K562 (cell line): ENCODE measurements around the gene NUP35. TPM values are rescaled to one million over a fixed set of nuclear protein-coding genes. Genes with fewer than 3 reads are reported as not detected.

ENCODE experiments used
- ADNP ChIP-seq: fragments of 200-800 bp; sonication (Bioruptor generic); IDR thresholded peaks from 2 replicates; pipeline ENCODE4 v1.6.1; 2016; ENCODE audit warnings: missing genetic modification characterization, missing compliant biosample characterization
- ARID1B ChIP-seq: fragments of 450-650 bp; IDR thresholded peaks from 2 replicates; pipeline ENCODE4 v1.6.1; 2016; ENCODE audit warnings: antibody characterized with exemption, mild to moderate bottlenecking, inconsistent platforms
- BCOR ChIP-seq: fragments of 450-650 bp; IDR thresholded peaks from 2 replicates; pipeline ENCODE4 v1.6.1; 2016
- CBX1 ChIP-seq: sonication (generic); IDR thresholded peaks from 2 replicates; pipeline ENCODE4 v1.6.1; 2016; ENCODE audit warnings: antibody characterized with exemption, low read depth, mild to moderate bottlenecking
- CCNT2 ChIP-seq: IDR thresholded peaks from 2 replicates; pipeline ENCODE4 v1.6.1; 2011; ENCODE audit warnings: borderline replicate concordance, low read depth, mild to moderate bottlenecking, moderate library complexity, mixed read lengths, low read length; ENCODE audit not compliant: insufficient read length; ENCODE audit errors: extremely low read depth
- CREM ChIP-seq: IDR thresholded peaks from 2 replicates; pipeline ENCODE4 v1.6.1; 2014; ENCODE audit warnings: antibody characterized with exemption, low read depth
- CTBP1 ChIP-seq: fragments of 450-650 bp; IDR thresholded peaks from 2 replicates; pipeline ENCODE4 v1.6.1; 2016; ENCODE audit warnings: borderline replicate concordance
- E2F3 ChIP-seq: fragments of 250-450 bp; sonication (Bioruptor Pico); IDR thresholded peaks from 2 replicates; pipeline ENCODE4 v1.4.0; 2020; ENCODE audit warnings: mild to moderate bottlenecking
- HCFC1 ChIP-seq: IDR thresholded peaks from 2 replicates; pipeline ENCODE4 v1.6.1; 2012; ENCODE audit warnings: low read depth, low read length, improper control_type of control experiment
- MEIS2 ChIP-seq: fragments of 450-650 bp; IDR thresholded peaks from 2 replicates; pipeline ENCODE4 v1.6.1; 2014; ENCODE audit warnings: mild to moderate bottlenecking; ENCODE audit not compliant: partially characterized antibody
- NFE2L1 ChIP-seq: fragments of 450-650 bp; IDR thresholded peaks from 2 replicates; pipeline ENCODE4 v1.6.1; 2016; ENCODE audit warnings: missing genetic modification characterization, low read depth, mild to moderate bottlenecking, missing compliant biosample characterization, moderate library complexity, borderline replicate concordance
- NFRKB ChIP-seq: fragments of 450-650 bp; IDR thresholded peaks from 2 replicates; pipeline ENCODE4 v1.6.1; 2016; ENCODE audit warnings: low read depth
- POLR2A ChIP-seq: fragments of 450-650 bp; conservative IDR thresholded peaks from 2 replicates; pipeline ENCODE4 v1.6.1; 2016
- PRDM10 ChIP-seq: fragments of 450-650 bp; IDR thresholded peaks from 2 replicates; pipeline ENCODE4 v1.6.1; 2018; ENCODE audit not compliant: partially characterized antibody
- SMC3 ChIP-seq: conservative IDR thresholded peaks from 2 replicates; pipeline ENCODE4 v1.6.1; 2011; ENCODE audit warnings: low read depth, low read length, improper control_type of control experiment; ENCODE audit not compliant: insufficient read depth
- SNRNP70 ChIP-seq: fragments of 200-400 bp; formaldehyde crosslinking; optimal IDR thresholded peaks from 2 replicates; pipeline ENCODE3; 2017; ENCODE audit warnings: low read depth, low read length
- SUPT5H ChIP-seq: fragments of 450-650 bp; IDR thresholded peaks from 2 replicates; pipeline ENCODE4 v1.6.1; 2016
- ZNF274 ChIP-seq: IDR thresholded peaks from 2 replicates; pipeline ENCODE4 v1.6.1; 2011; ENCODE audit warnings: low read depth, mild to moderate bottlenecking, low read length, moderate library complexity, borderline replicate concordance
- ZNF280B ChIP-seq: fragments of 250-450 bp; sonication (Bioruptor Pico); IDR thresholded peaks from 2 replicates; pipeline ENCODE4 v1.5.1; 2021; ENCODE audit warnings: mild to moderate bottlenecking
- ZNF57 ChIP-seq: fragments of 450-650 bp; formaldehyde crosslinking; IDR thresholded peaks from 2 replicates; pipeline ENCODE4 v1.4.0; 2020; ENCODE audit warnings: mild to moderate bottlenecking, moderate library complexity
- polyA plus RNA-seq, 8 experiments: library from polyadenylated mRNA; depleted of rRNA in 4 of 8; stranded (reverse) in 5 of 8; unstranded in 3 of 8; fragments of >200 nt; fragmentation: Nextera tagmentation in 2 of 8; fragmentation: Illumina TruSeq in 1 of 8; extraction: Ambion mirVana in 2 of 8; extraction: Trizol in 1 of 8; gene quantifications; 2 replicates each; pipeline versions ENCODE4 v1.2.1 to v1.2.3, GENCODE V29; 2011 to 2014; ENCODE audit warnings: inconsistent platforms in 1 of 8, missing spikeins in 1 of 8
- total RNA-seq, 7 experiments: library from RNA; depleted of rRNA in 6 of 7; stranded (reverse); fragments of >200 nt in 6 of 7; fragmentation: Illumina TruSeq in 2 of 7; extraction: Trizol in 2 of 7; gene quantifications; 2 replicates each; pipeline versions ENCODE4 v1.2.1 to v1.2.3, GENCODE V29; 2011 to 2021; ENCODE audit warnings: low replicate concordance in 1 of 7
- TF ChIP-seq, protein P1 (sequence below): IDR thresholded peaks from 3 replicates; pipeline ENCODE4 v1.6.1; 2011; ENCODE audit warnings: borderline replicate concordance, mild to moderate bottlenecking; ENCODE audit not compliant: insufficient read length, insufficient read depth
- TF ChIP-seq, protein P2 (sequence below): fragments of 250-450 bp; sonication (Bioruptor Pico); IDR thresholded peaks from 2 replicates; pipeline ENCODE4 v1.8.0; 2022; ENCODE audit warnings: inconsistent platforms, mild to moderate bottlenecking, moderate library complexity, borderline replicate concordance
- TF ChIP-seq, protein P3 (sequence below): sonication (generic); formaldehyde crosslinking; IDR thresholded peaks from 2 replicates; pipeline ENCODE4 v1.9.0; 2022; ENCODE audit warnings: mild to moderate bottlenecking, missing genetic modification reagents

Gene NUP35
- total and polyA plus RNA-seq, 9 of the 15 experiments (the other 6 are each of a cell fraction or from before 2014, with no cell fraction given) = 24.5 to 78.2 (median 51.1) TPM

DNA sequence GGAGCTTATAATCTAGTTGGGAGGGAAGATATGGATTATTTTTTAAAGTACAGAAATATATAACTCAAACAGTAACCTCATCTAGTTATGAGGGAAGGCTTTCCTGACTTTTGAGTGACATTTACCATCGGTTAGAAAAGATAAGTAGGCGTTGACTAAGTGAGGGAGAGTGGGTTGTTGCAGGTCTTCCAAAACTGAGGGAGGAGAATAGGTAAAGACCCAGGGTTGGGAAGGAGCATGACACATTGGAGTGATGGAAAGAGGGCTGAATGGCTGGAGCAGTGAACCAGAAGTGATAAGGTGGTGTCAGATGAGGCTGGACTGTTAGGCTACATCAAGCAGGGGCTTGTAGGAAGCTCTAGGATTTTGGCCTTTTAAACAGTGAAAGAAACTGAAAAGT, 10.6 kb upstream of the NUP35 start (continued):
- TF ChIP-seq, protein P1, sequence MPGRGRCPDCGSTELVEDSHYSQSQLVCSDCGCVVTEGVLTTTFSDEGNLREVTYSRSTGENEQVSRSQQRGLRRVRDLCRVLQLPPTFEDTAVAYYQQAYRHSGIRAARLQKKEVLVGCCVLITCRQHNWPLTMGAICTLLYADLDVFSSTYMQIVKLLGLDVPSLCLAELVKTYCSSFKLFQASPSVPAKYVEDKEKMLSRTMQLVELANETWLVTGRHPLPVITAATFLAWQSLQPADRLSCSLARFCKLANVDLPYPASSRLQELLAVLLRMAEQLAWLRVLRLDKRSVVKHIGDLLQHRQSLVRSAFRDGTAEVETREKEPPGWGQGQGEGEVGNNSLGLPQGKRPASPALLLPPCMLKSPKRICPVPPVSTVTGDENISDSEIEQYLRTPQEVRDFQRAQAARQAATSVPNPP = no peak
- TF ChIP-seq PRDM10 (peak; percentile 27), NFE2L1 (no peak), ZNF57 (no peak), ZNF280B (no peak), POLR2A (no peak), ADNP (tag) (no peak), NFRKB (no peak), E2F3 (CRISPR knock-in tag) (no peak), SMC3 (no peak), ZNF274 (no peak), CTBP1 (peak; percentile 74), BCOR (no peak), ARID1B (peak; percentile 45; the same call in 1 of the 2 replicates), HCFC1 (no peak), SUPT5H (no peak), CBX1 (no peak), MEIS2 (peak; percentile 72), CREM (0 out of 2 replicates have a peak, but pooled peaks have one; percentile 14), SNRNP70 (no peak), CCNT2 (no peak)
- TF ChIP-seq, protein P2, sequence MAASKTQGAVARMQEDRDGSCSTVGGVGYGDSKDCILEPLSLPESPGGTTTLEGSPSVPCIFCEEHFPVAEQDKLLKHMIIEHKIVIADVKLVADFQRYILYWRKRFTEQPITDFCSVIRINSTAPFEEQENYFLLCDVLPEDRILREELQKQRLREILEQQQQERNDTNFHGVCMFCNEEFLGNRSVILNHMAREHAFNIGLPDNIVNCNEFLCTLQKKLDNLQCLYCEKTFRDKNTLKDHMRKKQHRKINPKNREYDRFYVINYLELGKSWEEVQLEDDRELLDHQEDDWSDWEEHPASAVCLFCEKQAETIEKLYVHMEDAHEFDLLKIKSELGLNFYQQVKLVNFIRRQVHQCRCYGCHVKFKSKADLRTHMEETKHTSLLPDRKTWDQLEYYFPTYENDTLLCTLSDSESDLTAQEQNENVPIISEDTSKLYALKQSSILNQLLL = no peak
- TF ChIP-seq, protein P3, sequence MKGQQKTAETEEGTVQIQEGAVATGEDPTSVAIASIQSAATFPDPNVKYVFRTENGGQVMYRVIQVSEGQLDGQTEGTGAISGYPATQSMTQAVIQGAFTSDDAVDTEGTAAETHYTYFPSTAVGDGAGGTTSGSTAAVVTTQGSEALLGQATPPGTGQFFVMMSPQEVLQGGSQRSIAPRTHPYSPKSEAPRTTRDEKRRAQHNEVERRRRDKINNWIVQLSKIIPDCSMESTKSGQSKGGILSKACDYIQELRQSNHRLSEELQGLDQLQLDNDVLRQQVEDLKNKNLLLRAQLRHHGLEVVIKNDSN = no peak
